HCT116 (cell line): ENCODE data around the gene SEPTIN2. TPM values are rescaled to one million over a fixed set of nuclear protein-coding genes. Genes with fewer than 3 reads are reported as not detected.
A peak's percentile ranks its signal among the peaks of the same experiment; 100 is the strongest.
"Not testable (repeated sequence)": the region's sequence is repeated elsewhere in the genome, so short reads cannot be mapped to it uniquely, and the experiment has no call there.

Source experiments
- ATAC-seq: fragments of 200-7000 bp; cut with Tn5 transposase; 2 replicates; pipeline ENCODE4 v1.9.1; 2020; ENCODE audit warnings: mild to moderate bottlenecking, moderate library complexity
- BruUV-seq: library from RNA; stranded (reverse); fragments of 400-500 nt; replicated peaks from 2 replicates; lab custom pipeline; 2021; lab: Mats Ljungman, UMichigan
- CTCF ChIA-PET: fragments of 300-600 bp; sonication (Branson Sonifier 250); formaldehyde crosslinking; loops from one replicate; lab custom pipeline; 2021; ENCODE audit warnings: antibody characterized with exemption; lab: Charles Lee
- POLR2A ChIA-PET: fragments of 300-600, 350-600 bp; sonication (Branson Sonifier 250); formaldehyde crosslinking; loops from one replicate; lab custom pipeline; 2021; ENCODE audit warnings: antibody characterized with exemption; lab: Charles Lee
- RAD21 ChIA-PET, 2 experiments: fragments of 300-600 bp; sonication (Branson Sonifier 250); formaldehyde crosslinking; loops; one replicate each; lab custom pipeline; 2023; ENCODE audit warnings: low total read pairs in 2 of 2; ENCODE audit not compliant: uncharacterized antibody in 2 of 2, unreplicated experiment in 2 of 2, low non-redundant PET in 1 of 2; lab: Charles Lee
- DNase-seq: peaks from one replicate; pipeline ENCODE4 v3.0.0-alpha.2; 2010; ENCODE audit warnings: low read depth, low spot score
- H2AFZ ChIP-seq: fragments of 200-600 bp; shearing (Covaris generic), sonication (generic); 2 replicates; pipeline ENCODE4 v1.6.1; 2017; ENCODE audit warnings: low read depth, mixed run types, mixed read lengths, antibody characterized with exemption, low read length; ENCODE audit not compliant: poor library complexity, severe bottlenecking
- H3K27ac ChIP-seq: 2 replicates; pipeline ENCODE4 v1.5.1; 2012; ENCODE audit warnings: low read depth, low read length
- H3K27me3 ChIP-seq: fragments of 200-600 bp; sonication (generic); 2 replicates; pipeline ENCODE4 v1.6.1; 2016; ENCODE audit warnings: mixed run types, low read length, mixed read lengths; ENCODE audit not compliant: insufficient read depth
- H3K36me3 ChIP-seq, 2 experiments: fragments of 200-500 bp in 1 of 2; fragments of 200-600 bp in 1 of 2; sonication (Bioruptor generic) in 1 of 2; sonication (generic) in 1 of 2; 2 replicates each; pipeline versions ENCODE4 v1.5.1 to v1.6.1; 2014 to 2016; ENCODE audit warnings: low read length in 2 of 2, inconsistent platforms in 1 of 2, mixed read lengths in 1 of 2, mixed run types in 1 of 2; ENCODE audit not compliant: insufficient read depth in 2 of 2, control insufficient read depth in 1 of 2
- H3K4me1 ChIP-seq, 2 experiments: fragments of 200-600 bp in 1 of 2; sonication (generic) in 1 of 2; 2 replicates each; pipeline versions ENCODE4 v1.5.1 to v1.6.1; 2012 to 2017; ENCODE audit warnings: low read length in 2 of 2, inconsistent platforms in 1 of 2, mild to moderate bottlenecking in 1 of 2, mixed read lengths in 1 of 2, mixed run types in 1 of 2, moderate library complexity in 1 of 2; ENCODE audit not compliant: insufficient read depth in 2 of 2, control insufficient read depth in 1 of 2
- H3K4me2 ChIP-seq: fragments of 200-600 bp; sonication (generic); 2 replicates; pipeline ENCODE4 v1.6.1; 2017; ENCODE audit warnings: mixed run types, low read length, mixed read lengths
- H3K4me3 ChIP-seq, 2 experiments: fragments of 200-600 bp in 1 of 2; sonication (generic) in 1 of 2; replicated peaks in 1 of 2; 2 replicates each; pipeline ENCODE4 v1.5.1; 2011 to 2016; ENCODE audit warnings: low read length in 2 of 2, control low read depth in 1 of 2, low read depth in 1 of 2, mild to moderate bottlenecking in 1 of 2, mixed read lengths in 1 of 2, mixed run types in 1 of 2
- H3K79me2 ChIP-seq: fragments of 200-600 bp; sonication (generic); 2 replicates; pipeline ENCODE4 v1.6.1; 2017; ENCODE audit warnings: mild to moderate bottlenecking, mixed run types, low read length, moderate library complexity, mixed read lengths; ENCODE audit not compliant: insufficient read depth
- H3K9ac ChIP-seq: fragments of 200-600 bp; sonication (generic); 2 replicates; pipeline ENCODE4 v1.6.1; 2016; ENCODE audit warnings: low read length, mixed read lengths
- H3K9me2 ChIP-seq: fragments of 200-600 bp; sonication (generic), shearing (Covaris generic); 2 replicates; pipeline ENCODE4 v1.6.1; 2017; ENCODE audit warnings: mixed run types, mild to moderate bottlenecking, moderate library complexity; ENCODE audit not compliant: insufficient read depth
- H3K9me3 ChIP-seq, 2 experiments: fragments of 200-500 bp in 1 of 2; fragments of 200-600 bp in 1 of 2; sonication (Bioruptor generic) in 1 of 2; sonication (generic) in 1 of 2; 2 replicates each; pipeline ENCODE4 v1.6.1; 2014 to 2017; ENCODE audit warnings: low read length in 2 of 2, mixed read lengths in 2 of 2, inconsistent platforms in 1 of 2, low read depth in 1 of 2, mild to moderate bottlenecking in 1 of 2, mixed run types in 1 of 2, moderate library complexity in 1 of 2; ENCODE audit not compliant: control insufficient read depth in 1 of 2, insufficient read depth in 1 of 2
- H4K20me1 ChIP-seq: fragments of 200-600 bp; sonication (generic), shearing (Covaris generic); 2 replicates; pipeline ENCODE4 v1.6.1; 2017; ENCODE audit warnings: mixed run types, mild to moderate bottlenecking, moderate library complexity; ENCODE audit not compliant: insufficient read depth
- CBX3 ChIP-seq: IDR thresholded peaks from 2 replicates; pipeline ENCODE4 v1.6.1; 2012; ENCODE audit warnings: low read depth
- CEBPB ChIP-seq: IDR thresholded peaks from 2 replicates; pipeline ENCODE4 v1.6.1; 2012; ENCODE audit warnings: low read depth
- ELF1 ChIP-seq: IDR thresholded peaks from 2 replicates; pipeline ENCODE4 v1.6.1; 2012; ENCODE audit warnings: low read depth, borderline replicate concordance
- EZH2phosphoT487 ChIP-seq: fragments of 200-600 bp; IDR thresholded peaks from 2 replicates; pipeline ENCODE4 v1.6.1; 2018; ENCODE audit warnings: antibody characterized with exemption, borderline replicate concordance
- JUND ChIP-seq: IDR thresholded peaks from 2 replicates; pipeline ENCODE4 v1.6.1; 2012
- POLR2A ChIP-seq: IDR thresholded peaks from 2 replicates; pipeline ENCODE4 v1.7.0; 2011; ENCODE audit warnings: borderline replicate concordance; ENCODE audit not compliant: insufficient read depth, insufficient read length; ENCODE audit errors: extremely low read depth
- RAD21 ChIP-seq: IDR thresholded peaks from 2 replicates; pipeline ENCODE4 v1.6.1; 2012; ENCODE audit warnings: low read depth, mild to moderate bottlenecking
- SIN3A ChIP-seq: IDR thresholded peaks from 2 replicates; pipeline ENCODE4 v1.6.1; 2012; ENCODE audit warnings: low read depth
- SRF ChIP-seq: IDR thresholded peaks from 2 replicates; pipeline ENCODE4 v1.6.1; 2012; ENCODE audit warnings: low read depth
- ZNF274 ChIP-seq: fragments of 200-500 bp; sonication (Bioruptor generic); IDR thresholded peaks from 2 replicates; pipeline ENCODE4 v1.6.1; 2014; ENCODE audit warnings: mild to moderate bottlenecking, low read depth, low read length, inconsistent platforms
- intact Hi-C: fragments of 100-400 bp; cut with micrococcal nuclease; formaldehyde crosslinking; loops from 2 replicates; pipeline ENCODE4 v1.10.0; 2022
- total RNA-seq: library from RNA; stranded (reverse); gene quantifications from one replicate; pipeline ENCODE4 v1.2.1, GENCODE V29; 2021; ENCODE audit not compliant: unreplicated experiment
- TF ChIP-seq, protein P1 (sequence below): IDR thresholded peaks from 2 replicates; pipeline ENCODE4 v1.6.1; 2012
- TF ChIP-seq, protein P2 (sequence below): IDR thresholded peaks from 2 replicates; pipeline ENCODE4 v1.6.1; 2012

Gene SEPTIN2
- total RNA-seq, 1 experiment from 2014 or later: 317 TPM

DNA sequence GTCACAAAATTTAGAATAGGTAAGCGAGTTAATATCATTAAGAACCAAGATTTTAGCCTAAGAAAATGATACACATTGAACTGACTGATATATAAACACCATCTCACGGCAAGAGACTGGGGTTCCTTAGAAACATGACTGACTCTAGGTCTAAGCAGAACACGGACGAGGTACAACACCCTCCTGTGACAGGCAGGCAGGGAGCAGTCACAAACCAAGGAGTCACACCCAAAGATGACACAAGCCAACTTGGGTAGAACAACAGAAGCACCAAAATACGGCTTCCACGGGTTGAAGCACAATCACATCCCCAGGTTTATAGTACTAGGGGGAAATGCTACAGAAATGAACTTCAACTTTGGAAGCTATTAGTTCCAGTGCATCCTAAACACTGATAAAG, 24.6 kb upstream of the SEPTIN2 start:
- no peaks in the 10 kb centered on the region for H3K36me3 ChIP-seq
- TF ChIP-seq POLR2A: no peak
- TF ChIP-seq, protein P1, sequence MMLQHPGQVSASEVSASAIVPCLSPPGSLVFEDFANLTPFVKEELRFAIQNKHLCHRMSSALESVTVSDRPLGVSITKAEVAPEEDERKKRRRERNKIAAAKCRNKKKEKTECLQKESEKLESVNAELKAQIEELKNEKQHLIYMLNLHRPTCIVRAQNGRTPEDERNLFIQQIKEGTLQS: no peak
- TF ChIP-seq CBX3: no peak
- no peak for TF ChIP-seq EZH2phosphoT487
- TF ChIP-seq, protein P2, sequence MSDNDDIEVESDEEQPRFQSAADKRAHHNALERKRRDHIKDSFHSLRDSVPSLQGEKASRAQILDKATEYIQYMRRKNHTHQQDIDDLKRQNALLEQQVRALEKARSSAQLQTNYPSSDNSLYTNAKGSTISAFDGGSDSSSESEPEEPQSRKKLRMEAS: no peak
- TF ChIP-seq CEBPB: no peak
- no peak for TF ChIP-seq SRF
- TF ChIP-seq ELF1: no peak
- CTCF ChIA-PET: no interaction called here
- no peak overlapping the region for H3K4me3 ChIP-seq
- H3K4me2 ChIP-seq: no peak overlapping the region
- no peaks in the 10 kb centered on the region for H3K9me3 ChIP-seq
- H4K20me1 ChIP-seq: peaks cover 35% of the 10 kb centered on the region; the same call in 1 of the 2 replicates
- DNase-seq (no peak), ATAC-seq (no peak)
- BruUV-seq: no TSS peak
- no peak overlapping the region for H2AFZ ChIP-seq
- H3K9ac ChIP-seq: no peak overlapping the region
- H3K4me1 ChIP-seq: peaks cover 0 to 4% of the 10 kb centered on the region in 2 experiments; a peak in 1 of 4 replicates
- intact Hi-C loops: no loop called here
- RAD21 ChIA-PET: no interaction called here
- H3K79me2 ChIP-seq: peaks cover 100% of the 10 kb centered on the region
- no peak overlapping the region for H3K27ac ChIP-seq
- no peaks in the 10 kb centered on the region for H3K9me2 ChIP-seq
- POLR2A ChIA-PET: no interaction called here
- no peaks in the 10 kb centered on the region for H3K27me3 ChIP-seq

DNA sequence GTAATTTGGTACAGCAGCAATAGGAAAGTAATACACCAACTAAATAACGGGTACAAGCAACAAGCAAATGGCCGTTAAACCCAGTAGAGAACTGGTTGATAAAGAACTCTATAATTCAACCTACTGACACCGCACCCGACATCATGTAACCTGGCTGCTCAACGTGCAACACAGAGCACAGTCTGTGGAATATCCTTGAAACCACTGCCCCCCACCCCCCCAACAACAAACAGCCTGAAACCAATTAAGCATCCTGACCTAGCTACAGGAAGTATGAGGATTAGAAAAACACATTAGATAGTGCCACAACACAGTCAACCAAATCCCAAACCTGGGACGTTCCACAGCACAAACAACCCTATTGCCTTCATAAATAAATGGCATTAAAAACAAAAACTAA, 23.7 kb upstream of the SEPTIN2 start:
- no peak for DNase-seq
- intact Hi-C loops: no loop called here
- peaks cover 39% of the 10 kb centered on the region; the same call in 1 of the 2 replicates for H4K20me1 ChIP-seq
- H3K9me3 ChIP-seq: no peaks in the 10 kb centered on the region
- no peaks in the 10 kb centered on the region for H3K36me3 ChIP-seq
- ChIA-PET POLR2A (interaction anchor here (0.7 to 1.6 kb wide), 2 partner anchors 22 to 129 kb away, joined by 4 to 5 read pairs; no protein-coding TSS in a partner anchor), RAD21 (no interaction called here), CTCF (no interaction called here)
- H2AFZ ChIP-seq: no peak overlapping the region
- H3K4me2 ChIP-seq: no peak overlapping the region
- no TSS peak for BruUV-seq
- H3K4me3 ChIP-seq: no peak overlapping the region
- no peaks in the 10 kb centered on the region for H3K4me1 ChIP-seq
- no peak for ATAC-seq
- no peaks in the 10 kb centered on the region for H3K9me2 ChIP-seq
- no peak for TF ChIP-seq RAD21
- TF ChIP-seq CEBPB: no peak
- no peak for TF ChIP-seq ZNF274
- no peak for TF ChIP-seq JUND
- no peak for TF ChIP-seq SIN3A
- TF ChIP-seq, protein P1: no peak
- peaks cover 100% of the 10 kb centered on the region for H3K79me2 ChIP-seq
- no peak overlapping the region for H3K9ac ChIP-seq
- no peak overlapping the region for H3K27ac ChIP-seq
- no peaks in the 10 kb centered on the region for H3K27me3 ChIP-seq

DNA sequence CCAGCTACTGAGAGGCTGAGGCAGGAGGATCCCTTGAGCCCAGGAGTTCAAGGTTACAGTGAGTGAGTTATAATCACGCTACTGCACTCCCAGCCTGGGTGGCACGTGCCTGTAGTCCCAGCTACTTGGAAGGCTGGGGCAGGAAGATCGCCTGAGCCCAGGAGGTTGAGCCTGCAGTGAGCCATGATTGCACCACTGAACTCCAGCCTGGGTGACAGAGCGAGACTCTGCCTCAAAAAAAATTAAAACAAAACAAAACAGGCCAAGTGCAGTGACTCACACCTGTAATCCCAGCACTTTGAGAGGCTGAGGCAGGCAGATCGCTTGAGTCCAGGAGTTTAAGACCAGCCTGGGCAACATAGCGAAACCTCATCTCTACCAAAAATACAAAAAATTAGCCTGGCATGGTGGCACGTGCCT, 22.3 kb upstream of the SEPTIN2 start:
- Histone ChIP-seq H4K20me1 (peaks cover 39% of the 10 kb centered on the region; the same call in 1 of the 2 replicates), H3K79me2 (peaks cover 99% of the 10 kb centered on the region)
- H3K9me2 ChIP-seq, DNase-seq, RAD21 ChIA-PET, H3K36me3 ChIP-seq, intact Hi-C loops, H3K4me3 ChIP-seq, H3K4me2 ChIP-seq, BruUV-seq, H3K27me3 ChIP-seq, H3K9me3 ChIP-seq, H2AFZ ChIP-seq, H3K27ac ChIP-seq, H3K9ac ChIP-seq, H3K4me1 ChIP-seq: not testable (repeated sequence)
- 0 out of 2 replicates have a peak, but pooled peaks have one; percentile 40 for ATAC-seq
- POLR2A ChIA-PET: interaction anchor here (1.6 kb wide), 1 partner anchor 21 kb away, joined by 5 read pairs; no protein-coding TSS in a partner anchor
- CTCF ChIA-PET: interaction anchor here (1.5 kb wide), 1 partner anchor 22 kb away, joined by 4 read pairs; the partner anchor contains the start of gene HDLBP
